Left renal cortex interstitium (tissue), 4 donors: ENCODE results near the gene CA12. TPM values are rescaled to one million over a fixed set of nuclear protein-coding genes. Genes with fewer than 3 reads are reported as not detected.

Experiments used
- DNase-seq, 4 donors: peaks; one replicate each; pipeline ENCODE4 v3.0.0-alpha.2; 2013; ENCODE audit warnings: low read depth in 4 of 4, low spot score in 2 of 4, missing footprints in 1 of 4
- polyA plus RNA-seq, 4 donors: library from polyadenylated mRNA; unstranded; fragments of 120-200 nt; gene quantifications; one replicate each; pipeline ENCODE4 v1.2.1, GENCODE V29; 2013; ENCODE audit not compliant: insufficient read length in 4 of 4

The CA12 gene
- polyA plus RNA-seq, 4 donors: 123 to 146 (median 129) TPM

- DNase-seq: peak in 2 of 4 donors; percentile 50 to 67
Measured at GRCh38 chr15:63277038-63277892, 104.4 kb downstream of the CA12 start, which contains the start of gene APH1B. TSS of gene APH1B (plus strand) at chr15:63277605. CDS start at chr15:63277624, 19 bp downstream.

- DNase-seq: no peak
Measured at GRCh38 chr15:63276342-63277037, 105.2 kb downstream of the CA12 start.

- DNase-seq: no peak
Measured at GRCh38 chr15:63274427-63274826, 107.2 kb downstream of the CA12 start.

Other genes starting within 250 kb of the CA12 start
- 100 to 1,000 TPM in 2 of 4 donors, 10 to 100 TPM in 2; 81.3 to 110 (median 100) TPM for gene RPS27L, start 224.4 kb downstream of the CA12 start, polyA plus RNA-seq
- 10 to 100 TPM; 25.5 to 33.4 (median 30.9) TPM for gene RAB8B, start 192.2 kb downstream of the CA12 start, polyA plus RNA-seq
- gene APH1B, start 104.2 kb downstream of the CA12 start, polyA plus RNA-seq: 10 to 100 TPM; 16.9 to 19.1 (median 18.1) TPM
- gene USP3, start 122.7 kb upstream of the CA12 start, polyA plus RNA-seq: 10 to 100 TPM; 31.6 to 45.0 (median 37.8) TPM
- 1 to 10 TPM; 1.4 to 2.0 (median 1.7) TPM for gene FBXL22, start 215.5 kb upstream of the CA12 start, polyA plus RNA-seq